Activated T-helper 1 cell treated with anti-CD3 and anti-CD28 coated beads, Interleukin-12 subunit alpha, Interleukin-12 subunit beta, Interleukin-2, Interleukin-4 antibody, amounts not matched to agents 30 ng/mL and 10 ng/mL and 1 ng/mL, durations not matched to agents 14 hours and 24 hours and 36 hours (primary cell): ENCODE data around the gene CASK. TPM values are rescaled to one million over a fixed set of nuclear protein-coding genes. Genes with fewer than 3 reads are reported as not detected.

Experiments used
- DNase-seq: peaks from one replicate; pipeline ENCODE4 v3.0.0; 2021; ENCODE audit warnings: low spot score
- H3K27ac Mint-ChIP-seq: one replicate; pipeline ENCODE4 v1.8.0; 2021; ENCODE audit warnings: mild to moderate bottlenecking, mixed read lengths
- H3K27me3 Mint-ChIP-seq: one replicate; pipeline ENCODE4 v1.8.0; 2022; ENCODE audit warnings: mild to moderate bottlenecking, moderate library complexity, mixed read lengths; ENCODE audit not compliant: insufficient read depth
- H3K36me3 Mint-ChIP-seq: one replicate; pipeline ENCODE4 v1.8.0; 2021; ENCODE audit warnings: low read depth, mixed read lengths
- H3K4me1 Mint-ChIP-seq: one replicate; pipeline ENCODE4 v1.8.0; 2021; ENCODE audit warnings: low read depth, mixed read lengths
- H3K4me3 Mint-ChIP-seq: one replicate; pipeline ENCODE4 v1.8.0; 2021; ENCODE audit warnings: mild to moderate bottlenecking, moderate library complexity, mixed read lengths
- H3K9me3 Mint-ChIP-seq: one replicate; pipeline ENCODE4 v1.8.0; 2021; ENCODE audit warnings: mixed read lengths
- intact Hi-C: fragments of 100-400 bp; cut with micrococcal nuclease; formaldehyde crosslinking; loops from one replicate; pipeline ENCODE4 v1.15.1; 2024
- total RNA-seq: library from RNA; stranded (reverse); gene quantifications from 2 replicates; pipeline ENCODE4 v1.2.3, GENCODE V29; 2022

CASK gene
- total RNA-seq, 1 donor from 2014 or later = 30.5 TPM

DNA sequence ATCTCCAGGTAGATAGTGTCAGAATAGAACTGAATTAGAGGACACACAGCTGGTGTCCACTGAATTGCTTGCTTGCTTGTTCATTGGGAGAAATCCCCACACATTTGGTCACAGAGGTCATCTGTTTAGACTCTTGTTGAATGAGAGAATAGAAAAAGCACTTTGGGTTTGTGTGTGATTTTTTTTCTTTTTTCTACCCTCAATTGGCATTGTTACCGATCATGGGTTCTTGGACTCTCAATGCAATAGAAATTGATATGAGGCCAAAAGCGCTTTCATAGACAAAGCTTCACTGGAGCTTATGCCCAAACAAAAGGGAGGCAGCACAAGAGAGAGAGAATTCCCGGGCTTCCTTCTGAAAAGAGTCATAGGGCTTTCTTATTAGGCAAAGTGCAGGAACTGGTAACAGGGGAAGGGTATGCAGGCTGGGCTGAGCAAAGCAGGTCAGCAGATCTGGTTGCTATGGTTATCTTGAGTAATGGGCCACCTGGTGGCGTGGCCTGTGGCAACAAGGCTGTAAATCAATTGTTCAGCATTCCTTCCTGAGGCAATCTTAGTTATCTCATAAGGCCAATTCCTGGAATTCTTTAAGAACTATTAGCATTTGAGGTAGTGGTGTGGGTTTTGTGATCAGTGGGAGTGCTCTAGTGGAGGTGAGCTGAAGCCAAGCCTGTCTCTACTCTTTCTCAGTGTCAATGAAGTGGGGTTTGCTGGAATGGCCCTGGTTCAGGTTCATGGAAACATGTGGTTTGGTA lies 204.7 kb downstream of the CASK start:
- Mint-ChIP-seq H3K36me3 (peaks cover 28% of the 10 kb centered on the region), H3K9me3 (peaks cover 23% of the 10 kb centered on the region), H3K27ac (peak overlapping the region; percentile 55), H3K4me1 (peaks cover 62% of the 10 kb centered on the region), H3K4me3 (no peak overlapping the region), H3K27me3 (no peaks in the 10 kb centered on the region)
- intact Hi-C loops = no loop called here
- no peak for DNase-seq

DNA sequence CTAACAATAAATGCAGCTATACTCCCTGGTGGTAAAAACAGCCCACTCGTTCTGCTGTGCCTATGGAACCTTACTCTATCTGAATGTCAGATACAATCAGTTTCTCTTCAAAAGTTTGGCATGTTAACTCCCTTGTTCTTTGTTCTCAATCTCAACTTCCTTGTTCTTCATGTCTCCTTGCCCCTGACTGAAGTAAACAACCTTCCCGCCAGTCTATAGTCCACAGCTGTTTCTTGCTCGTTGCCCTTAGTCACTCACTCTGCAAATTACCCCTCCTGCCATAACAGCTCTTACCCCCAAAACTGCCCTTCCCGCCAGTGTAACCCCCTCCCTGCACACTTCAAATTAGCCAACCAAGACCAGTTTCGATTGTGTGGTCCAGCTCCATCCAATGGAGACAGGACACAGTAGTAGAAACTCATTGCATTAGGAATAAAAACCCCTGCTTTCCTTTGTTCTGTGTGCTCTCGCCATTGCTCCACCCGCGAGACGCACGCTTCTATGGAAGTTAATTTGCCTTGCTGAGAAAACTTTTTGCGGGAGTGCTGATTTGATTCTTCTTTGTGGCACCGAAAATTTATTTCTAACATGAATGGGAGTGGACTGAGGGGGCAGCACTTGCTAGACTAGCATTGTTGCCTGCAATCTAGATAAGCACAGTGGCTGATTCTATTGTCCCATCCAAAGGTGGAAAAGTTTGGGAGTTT lies 206.4 kb downstream of the CASK start:
- no peak for DNase-seq
- peak overlapping the region; percentile 79 for H3K27ac Mint-ChIP-seq
- H3K4me3 Mint-ChIP-seq = no peak overlapping the region
- H3K27me3 Mint-ChIP-seq = no peaks in the 10 kb centered on the region
- H3K4me1 Mint-ChIP-seq = peaks cover 53% of the 10 kb centered on the region
- peaks cover 26% of the 10 kb centered on the region for H3K36me3 Mint-ChIP-seq
- peaks cover 20% of the 10 kb centered on the region for H3K9me3 Mint-ChIP-seq
- intact Hi-C loops = no loop called here

DNA sequence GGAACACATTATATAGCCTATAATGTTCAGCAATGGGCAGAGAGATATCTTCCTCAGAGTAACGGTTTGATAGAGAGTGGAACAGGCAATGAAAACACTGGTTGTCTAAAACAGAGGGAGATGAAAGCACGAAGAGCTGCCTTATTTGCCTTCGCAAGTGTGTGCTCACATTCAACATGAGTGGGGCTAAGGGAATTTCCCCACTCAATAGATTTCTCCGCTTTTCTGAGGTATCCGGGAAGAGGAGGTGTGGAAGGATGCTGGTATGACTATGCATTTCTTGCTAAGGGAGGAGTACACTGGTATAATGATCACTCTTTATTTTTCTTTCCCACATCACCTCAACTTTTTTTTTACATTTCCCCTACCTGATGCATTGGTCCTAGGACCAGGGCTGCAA lies 207.1 kb downstream of the CASK start:
- Mint-ChIP-seq H3K4me3 (no peak overlapping the region), H3K4me1 (peaks cover 52% of the 10 kb centered on the region), H3K36me3 (peaks cover 26% of the 10 kb centered on the region), H3K27ac (peak overlapping the region; percentile 79), H3K9me3 (peaks cover 16% of the 10 kb centered on the region), H3K27me3 (no peaks in the 10 kb centered on the region)
- intact Hi-C loops = no loop called here
- no peak for DNase-seq

DNA sequence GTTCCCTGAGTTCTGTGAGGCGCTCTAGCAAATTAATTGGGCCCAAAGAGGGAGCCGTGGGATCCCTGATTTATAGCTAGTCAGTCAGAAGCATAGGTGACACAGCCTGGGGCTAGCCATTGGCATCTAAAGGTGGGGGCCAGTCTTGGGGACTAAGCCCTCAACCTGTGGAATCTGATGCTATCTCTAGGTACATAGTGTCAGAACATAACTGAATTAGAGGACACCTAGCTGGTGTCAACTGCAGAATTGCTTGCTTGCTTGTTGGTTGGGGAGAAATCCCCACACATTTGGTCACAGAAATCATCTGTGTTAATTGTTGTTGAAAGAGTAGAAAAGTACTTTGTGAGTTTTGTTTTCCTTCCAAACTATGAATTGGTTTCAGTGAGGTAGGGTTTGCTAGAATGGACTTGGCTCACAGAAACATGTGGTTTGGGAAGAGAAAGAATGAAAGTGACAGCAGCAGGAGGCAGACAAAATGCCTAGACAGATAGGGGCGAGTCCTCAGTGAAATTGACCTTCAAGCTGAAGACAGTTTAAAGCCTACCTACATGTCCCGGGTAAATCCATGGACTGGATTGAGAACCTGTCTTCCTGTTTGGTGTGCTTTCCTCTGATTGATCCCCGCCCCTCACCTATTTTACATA lies 212.2 kb downstream of the CASK start:
- H3K4me3 Mint-ChIP-seq = no peak overlapping the region
- intact Hi-C loops = loop anchor here (1.0 kb wide), 1 partner anchor 9 kb away; no protein-coding TSS in a partner anchor

DNA sequence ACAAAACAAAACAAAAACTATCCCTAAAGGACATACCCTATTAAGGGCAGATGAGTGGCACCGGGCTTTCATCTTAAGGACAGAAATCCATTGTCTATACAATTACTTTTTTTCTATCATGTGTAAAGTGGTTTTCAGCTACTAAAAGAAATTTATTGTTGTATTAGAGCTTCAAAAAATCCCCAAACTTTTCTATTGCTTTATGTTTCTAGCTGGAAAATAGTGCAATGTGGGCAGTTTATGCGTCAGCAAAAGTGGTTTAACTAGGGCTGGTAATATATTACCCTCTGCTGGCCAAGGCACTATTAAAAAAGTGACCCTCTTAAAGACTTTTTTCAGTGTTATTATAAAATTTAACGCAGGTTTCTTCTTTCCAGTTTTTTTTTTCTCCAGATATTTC lies 214.9 kb downstream of the CASK start:
- peaks cover 45% of the 10 kb centered on the region for H3K4me1 Mint-ChIP-seq
- H3K4me3 Mint-ChIP-seq = no peak overlapping the region
- no peak for DNase-seq
- no peaks in the 10 kb centered on the region for H3K9me3 Mint-ChIP-seq
- intact Hi-C loops = no loop called here
- no peaks in the 10 kb centered on the region for H3K27me3 Mint-ChIP-seq
- peaks cover 16% of the 10 kb centered on the region for H3K36me3 Mint-ChIP-seq
- no peak overlapping the region for H3K27ac Mint-ChIP-seq

More for the DNA sequence above, 212.2 kb downstream of the CASK start:
- H3K9me3 Mint-ChIP-seq = no peaks in the 10 kb centered on the region
- H3K27me3 Mint-ChIP-seq = no peaks in the 10 kb centered on the region
- DNase-seq = no peak
- H3K36me3 Mint-ChIP-seq = peaks cover 10% of the 10 kb centered on the region
- H3K4me1 Mint-ChIP-seq = peaks cover 34% of the 10 kb centered on the region
- no peak overlapping the region for H3K27ac Mint-ChIP-seq

DNA sequence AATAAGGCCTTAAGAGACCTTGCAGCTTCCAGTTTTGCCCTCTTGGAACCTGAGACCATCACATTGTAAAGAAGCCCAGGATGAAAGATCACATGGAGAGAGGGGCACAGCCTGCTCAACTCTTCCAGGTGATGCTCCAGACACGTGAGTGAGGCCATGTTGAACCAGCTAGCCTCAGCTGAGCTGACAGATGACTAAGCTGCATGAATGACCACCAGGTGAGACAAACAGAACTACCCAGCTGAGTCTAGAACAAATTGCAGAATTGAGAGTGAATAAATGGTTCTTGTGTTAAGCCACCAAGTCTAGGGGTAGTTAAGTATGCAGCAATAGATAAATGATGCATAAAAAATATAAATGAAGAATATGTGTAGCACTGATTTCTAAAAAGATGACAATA lies 216.1 kb downstream of the CASK start:
- Mint-ChIP-seq H3K4me1 (peaks cover 43% of the 10 kb centered on the region), H3K27me3 (no peaks in the 10 kb centered on the region), H3K36me3 (peaks cover 16% of the 10 kb centered on the region), H3K9me3 (no peaks in the 10 kb centered on the region), H3K4me3 (no peak overlapping the region), H3K27ac (no peak overlapping the region)
- intact Hi-C loops = no loop called here
- no peak for DNase-seq

DNA sequence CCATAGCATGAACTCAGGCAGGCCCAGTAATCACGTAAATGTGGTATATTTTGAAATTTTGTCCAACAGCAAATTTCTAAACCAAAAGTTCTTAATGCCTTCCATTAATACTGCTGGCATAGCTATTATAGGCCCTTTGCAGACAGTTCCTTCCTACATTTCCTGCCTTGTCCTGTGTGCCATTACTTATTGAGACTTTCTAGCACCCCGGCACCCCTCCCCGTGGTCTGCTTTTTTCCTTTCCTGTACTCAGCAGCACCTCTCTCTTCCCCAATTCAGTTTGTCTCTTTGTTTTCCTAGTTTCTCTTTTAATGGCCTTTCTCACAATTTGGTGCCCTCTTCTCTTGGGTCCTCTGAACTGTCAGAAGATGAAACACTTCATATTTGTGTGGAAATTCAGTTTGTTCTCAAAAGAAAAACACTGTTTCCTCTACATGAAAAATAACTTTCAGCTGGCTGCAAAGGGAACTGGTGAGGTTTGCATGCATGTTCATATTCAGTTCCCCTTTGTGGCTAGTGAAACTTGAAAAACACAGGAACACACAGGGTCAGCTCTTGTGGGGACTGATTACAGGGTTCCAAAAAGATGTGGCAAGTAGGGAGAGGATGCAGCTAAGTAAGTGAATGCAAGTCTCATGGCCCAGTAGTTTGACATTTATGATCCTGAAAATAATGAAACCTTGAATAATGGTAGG lies 217.5 kb downstream of the CASK start:
- no peaks in the 10 kb centered on the region for H3K27me3 Mint-ChIP-seq
- intact Hi-C loops = loop anchor here (2.0 kb wide), 1 partner anchor 15 kb away; no protein-coding TSS in a partner anchor

DNA sequence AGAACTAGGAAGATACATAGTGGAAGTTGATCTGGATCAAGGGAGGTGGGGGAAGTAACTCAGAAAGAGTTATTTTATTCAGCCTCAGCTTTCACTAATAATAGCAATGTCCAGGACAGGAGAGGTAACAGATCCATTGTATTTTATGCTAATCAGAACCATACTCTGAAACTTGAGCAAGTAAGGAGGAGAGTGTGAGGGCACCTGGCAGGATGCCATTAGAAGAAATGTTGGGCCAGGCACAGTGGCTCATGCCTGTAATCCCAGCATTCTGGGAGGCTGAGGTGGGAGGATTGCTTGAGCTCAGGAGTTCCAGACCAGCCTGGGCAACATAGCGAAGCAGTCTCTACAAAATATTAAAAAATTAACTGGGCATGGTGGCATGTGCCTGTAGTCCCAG lies 218.3 kb downstream of the CASK start:
- Mint-ChIP-seq H3K27ac (peak overlapping the region; percentile 71), H3K36me3 (peaks cover 16% of the 10 kb centered on the region), H3K4me1 (peaks cover 37% of the 10 kb centered on the region), H3K4me3 (no peak overlapping the region), H3K27me3 (no peaks in the 10 kb centered on the region), H3K9me3 (no peaks in the 10 kb centered on the region)
- intact Hi-C loops = loop anchor here (2.0 kb wide), 1 partner anchor 16 kb away; no protein-coding TSS in a partner anchor
- DNase-seq = no peak

More for the DNA sequence above, 217.5 kb downstream of the CASK start:
- peaks cover 35% of the 10 kb centered on the region for H3K4me1 Mint-ChIP-seq
- peaks cover 16% of the 10 kb centered on the region for H3K36me3 Mint-ChIP-seq
- H3K4me3 Mint-ChIP-seq = no peak overlapping the region
- H3K27ac Mint-ChIP-seq = peak overlapping the region; percentile 64
- DNase-seq = no peak
- no peaks in the 10 kb centered on the region for H3K9me3 Mint-ChIP-seq

DNA sequence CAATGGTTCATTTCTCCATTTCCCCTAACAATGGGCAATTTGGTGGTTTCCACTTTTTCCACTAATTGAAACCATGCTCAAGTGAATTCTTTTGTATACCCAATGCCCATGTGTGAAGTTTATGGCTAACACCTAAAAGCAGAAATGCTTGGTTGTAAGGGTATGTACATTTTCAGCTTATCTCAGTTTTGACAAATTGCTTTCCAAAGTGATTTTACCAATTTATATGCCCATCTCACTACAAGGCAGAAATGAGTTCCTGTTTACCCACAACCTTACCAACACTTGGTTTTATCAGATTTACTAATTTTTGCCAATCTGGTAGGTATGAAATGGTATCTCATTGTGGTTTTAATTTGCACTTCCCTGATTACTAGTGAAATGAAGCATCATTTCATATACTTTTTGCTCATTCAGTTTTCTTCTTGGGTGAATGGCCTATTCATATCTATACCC lies 219.8 kb downstream of the CASK start:
- Mint-ChIP-seq H3K4me3 (no peak overlapping the region), H3K4me1 (peaks cover 39% of the 10 kb centered on the region), H3K9me3 (no peaks in the 10 kb centered on the region), H3K27me3 (no peaks in the 10 kb centered on the region), H3K36me3 (peaks cover 16% of the 10 kb centered on the region), H3K27ac (peak overlapping the region; percentile 44)
- no peak for DNase-seq
- intact Hi-C loops = loop anchor here (1.0 to 5.0 kb wide), 4 partner anchors 9 to 36 kb away; partner anchors contain the start of gene GPR34

DNA sequence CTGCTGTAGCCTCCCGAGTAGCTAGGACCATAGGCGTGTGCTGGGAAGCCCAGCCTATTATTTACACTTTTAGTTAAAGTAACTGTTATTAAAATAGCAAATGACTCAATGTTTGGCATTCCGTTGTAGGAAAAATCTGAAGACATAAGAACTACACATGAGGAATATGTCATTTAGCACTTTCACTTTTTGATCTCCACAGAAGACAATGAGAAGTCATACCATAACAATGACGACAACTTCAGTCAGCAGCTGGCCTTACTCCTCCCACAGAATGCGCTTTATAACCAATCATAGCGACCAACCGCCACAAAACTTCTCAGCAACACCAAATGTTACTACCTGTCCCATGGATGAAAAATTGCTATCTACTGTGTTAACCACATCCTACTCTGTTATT lies 227.9 kb downstream of the CASK start:
- Mint-ChIP-seq H3K27me3 (no peaks in the 10 kb centered on the region), H3K4me1 (peaks cover 38% of the 10 kb centered on the region), H3K4me3 (no peak overlapping the region), H3K36me3 (peaks cover 8% of the 10 kb centered on the region), H3K9me3 (peaks cover 7% of the 10 kb centered on the region), H3K27ac (no peak overlapping the region)
- intact Hi-C loops = loop anchor here (5.0 kb wide), 1 partner anchor 37 kb away; no protein-coding TSS in a partner anchor
- DNase-seq = no peak

DNA sequence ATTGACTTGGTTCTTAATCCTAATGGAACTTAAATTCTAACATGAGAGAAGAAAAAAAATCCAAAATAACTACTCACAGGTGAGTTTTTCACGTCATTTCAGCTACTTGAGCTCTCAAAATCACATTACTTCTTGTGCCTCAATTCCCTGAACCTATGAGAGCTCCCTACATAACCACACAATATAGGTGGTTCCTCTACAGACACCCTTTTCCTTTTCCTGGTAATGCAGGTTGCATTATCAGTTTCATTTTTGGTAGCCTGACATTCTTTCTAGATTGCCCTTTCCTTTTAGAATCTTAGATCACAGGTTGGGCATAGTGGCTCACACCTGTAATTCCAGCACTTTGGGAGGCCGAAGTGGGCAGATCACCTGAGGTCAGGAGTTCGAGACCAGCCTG lies 230.3 kb downstream of the CASK start:
- H3K36me3 Mint-ChIP-seq = peaks cover 8% of the 10 kb centered on the region
- intact Hi-C loops = no loop called here

DNA sequence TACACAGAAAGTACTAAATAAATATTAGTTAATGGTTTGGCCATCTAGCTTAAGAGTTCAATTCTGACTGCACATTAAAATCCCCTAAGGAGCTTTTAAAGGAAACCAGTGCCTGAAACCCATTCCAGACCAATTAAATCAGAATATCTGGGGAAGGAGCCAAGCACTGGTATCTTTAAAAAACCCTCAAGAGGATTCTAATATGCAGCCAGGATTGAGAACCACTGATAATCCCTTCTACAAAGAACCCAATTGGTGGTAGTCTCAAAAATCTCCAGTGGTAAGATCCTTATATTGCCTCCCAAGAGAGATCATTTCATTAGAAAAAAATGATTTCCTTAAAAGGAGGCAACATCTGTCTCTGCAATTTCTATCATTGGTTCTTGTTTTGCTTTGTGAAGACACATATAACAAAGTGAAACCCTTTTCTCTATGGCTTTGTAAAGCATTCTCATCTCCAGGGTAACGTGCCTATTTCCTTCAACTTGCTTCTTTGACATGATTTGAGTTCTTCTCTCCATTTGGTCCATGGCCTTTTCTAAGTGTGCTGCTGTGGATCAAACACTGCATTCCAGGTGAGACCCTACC lies 231.1 kb downstream of the CASK start:
- Mint-ChIP-seq H3K4me1 (peaks cover 47% of the 10 kb centered on the region), H3K27ac (peak overlapping the region; percentile 26), H3K4me3 (no peak overlapping the region), H3K27me3 (no peaks in the 10 kb centered on the region), H3K36me3 (peaks cover 8% of the 10 kb centered on the region), H3K9me3 (peaks cover 7% of the 10 kb centered on the region)
- no peak for DNase-seq
- intact Hi-C loops = no loop called here

More for the DNA sequence above, 230.3 kb downstream of the CASK start:
- no peak for DNase-seq
- Mint-ChIP-seq H3K27me3 (no peaks in the 10 kb centered on the region), H3K4me3 (no peak overlapping the region), H3K9me3 (peaks cover 7% of the 10 kb centered on the region), H3K4me1 (peaks cover 44% of the 10 kb centered on the region), H3K27ac (peak overlapping the region; percentile 55)
